Erythroblast (primary cell): ENCODE data around the gene PMP22.

Experiments
- GATA1 ChIP-seq: IDR thresholded peaks from 2 replicates; pipeline ENCODE4 v1.6.1; 2011; ENCODE audit warnings: low read depth, mild to moderate bottlenecking, control low read depth, low read length, moderate library complexity
- POLR2A ChIP-seq: IDR thresholded peaks from 2 replicates; pipeline ENCODE4 v1.6.1; 2011; ENCODE audit warnings: mild to moderate bottlenecking, low read length

DNA sequence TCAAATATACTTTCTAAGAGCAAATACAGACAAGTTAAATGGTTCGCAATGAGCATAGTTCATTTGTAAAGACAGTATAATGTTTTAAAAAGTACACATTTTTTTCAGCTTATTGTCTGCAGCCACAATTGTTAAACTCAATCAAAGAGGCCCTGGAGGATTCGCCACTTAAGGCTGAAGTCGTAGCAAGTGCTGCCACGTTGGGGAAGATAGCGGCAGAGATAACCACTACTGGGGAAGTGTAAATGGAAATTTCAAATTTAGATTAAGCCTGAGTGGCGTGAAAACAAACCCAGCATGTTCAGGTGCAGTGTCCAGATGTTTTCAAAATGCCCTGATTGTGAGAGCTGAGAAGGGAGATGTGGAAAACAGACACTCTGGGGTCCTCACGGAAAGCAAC, 8.4 kb downstream of the PMP22 start:
- TF ChIP-seq POLR2A (no peak), GATA1 (no peak)
